CD4-positive, alpha-beta T cell (primary cell): ENCODE data around the gene PLXNC1. TPM values are rescaled to one million over a fixed set of nuclear protein-coding genes. Genes with fewer than 3 reads are reported as not detected.

ENCODE experiments used
- ATAC-seq: fragments of 200-7000 bp; cut with Tn5 transposase; one replicate; pipeline ENCODE4 v1.10.0; 2022; ENCODE audit warnings: mild to moderate bottlenecking; ENCODE audit not compliant: poor library complexity
- CTCF ChIA-PET: fragments of 350-600 bp; sonication (Branson Sonifier 250); formaldehyde crosslinking; loops from one replicate; lab custom pipeline; 2021; ENCODE audit warnings: antibody characterized with exemption, inconsistent platforms; lab: Charles Lee
- POLR2A ChIA-PET: fragments of 350-600 bp; sonication (Branson Sonifier 250); formaldehyde crosslinking; loops from one replicate; lab custom pipeline; 2021; ENCODE audit warnings: antibody characterized with exemption, inconsistent platforms; lab: Charles Lee
- DNase-seq, 14 experiments: peaks; one replicate each; pipeline ENCODE4 v3.0.0-alpha.2; 2013 to 2020; ENCODE audit warnings: mixed read lengths in 2 of 14
- H3K27ac ChIP-seq, 2 donors: one replicate each; pipeline versions ENCODE4 v1.5.1 to v1.7.0; 2013; ENCODE audit warnings: low read length in 2 of 2, low read depth in 1 of 2, mild to moderate bottlenecking in 1 of 2
- H3K27me3 ChIP-seq, 2 experiments: 1 replicate in 1 of 2; 2 replicates in 1 of 2; pipeline versions ENCODE4 v1.6.1 to v1.7.0; 2013; ENCODE audit warnings: low read length in 2 of 2, control low read depth in 1 of 2, mild to moderate bottlenecking in 1 of 2, moderate library complexity in 1 of 2; ENCODE audit not compliant: insufficient read depth in 2 of 2, control insufficient read depth in 1 of 2
- H3K36me3 ChIP-seq: one replicate; pipeline ENCODE4 v1.6.1; 2013; ENCODE audit warnings: low read length, control low read depth; ENCODE audit not compliant: insufficient read depth
- H3K4me1 ChIP-seq: one replicate; pipeline ENCODE4 v1.6.1; 2013; ENCODE audit warnings: low read length, control low read depth; ENCODE audit not compliant: insufficient read depth
- H3K4me3 ChIP-seq: one replicate; pipeline ENCODE4 v1.5.1; 2013; ENCODE audit warnings: mild to moderate bottlenecking, low read length, moderate library complexity
- H3K9me3 ChIP-seq, 2 experiments: 1 replicate in 1 of 2; 2 replicates in 1 of 2; pipeline versions ENCODE4 v1.6.1 to v1.7.0; 2013; ENCODE audit warnings: low read length in 2 of 2, mild to moderate bottlenecking in 2 of 2, control low read depth in 1 of 2, moderate library complexity in 1 of 2; ENCODE audit not compliant: control insufficient read depth in 1 of 2, insufficient read depth in 1 of 2
- H3K27ac Mint-ChIP-seq: one replicate; pipeline ENCODE4 v1.8.0; 2020; ENCODE audit warnings: mixed read lengths
- H3K27me3 Mint-ChIP-seq: one replicate; pipeline ENCODE4 v1.8.0; 2021; ENCODE audit warnings: mixed read lengths
- H3K36me3 Mint-ChIP-seq: one replicate; pipeline ENCODE4 v1.8.0; 2021; ENCODE audit warnings: low read depth, mixed read lengths
- H3K4me1 Mint-ChIP-seq: one replicate; pipeline ENCODE4 v1.8.0; 2021; ENCODE audit warnings: low read depth, mixed read lengths
- H3K4me3 Mint-ChIP-seq: one replicate; pipeline ENCODE4 v1.8.0; 2020; ENCODE audit warnings: mild to moderate bottlenecking, mixed read lengths
- H3K9me3 Mint-ChIP-seq: one replicate; pipeline ENCODE4 v1.8.0; 2020; ENCODE audit warnings: mixed read lengths
- intact Hi-C, 2 experiments: fragments of 100-400 bp; cut with DNase I in 1 of 2; cut with micrococcal nuclease in 1 of 2; formaldehyde crosslinking; loops; one replicate each; pipeline versions ENCODE4 v1.15.1 to v1.9.0; 2023 to 2025; cut with DNase I, micrococcal nuclease
- total RNA-seq, 174 experiments: library from RNA in 2 of 174; stranded (reverse) in 2 of 174; gene quantifications; one replicate each; pipeline ENCODE4 v1.2.3 and lab custom pipeline; 2021 to 2026
- TF ChIP-seq, protein P1 (sequence below): fragments of 200-600 bp; IDR thresholded peaks from one replicate; pipeline ENCODE4 v1.8.0; 2022; ENCODE audit warnings: antibody characterized with exemption, mild to moderate bottlenecking

The PLXNC1 gene
- total RNA-seq, 2 experiments from 2014 or later, result 5.2 to 5.3 TPM

DNA sequence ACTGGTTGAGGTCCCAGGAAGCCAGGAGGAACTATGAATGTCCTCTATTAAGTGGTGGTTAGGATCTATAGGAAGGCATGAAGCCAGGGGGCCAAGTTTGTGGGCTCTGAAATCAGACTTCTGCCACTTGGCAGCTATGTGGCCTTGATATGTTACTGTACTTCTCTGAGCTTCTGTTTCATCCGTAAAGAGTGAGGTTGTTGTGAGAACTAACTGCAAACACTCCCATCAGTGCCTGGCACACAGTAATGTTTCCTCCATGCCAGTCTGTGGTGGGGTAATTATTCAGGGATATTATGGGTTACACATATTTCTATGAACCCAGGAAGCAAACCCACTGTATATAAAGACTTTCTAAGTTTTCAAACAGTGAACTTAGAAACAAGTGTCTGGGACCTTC, 57.4 kb downstream of the PLXNC1 start:
- Mint-ChIP-seq H3K9me3 (peaks cover 4% of the 10 kb centered on the region), H3K4me1 (peaks cover 65% of the 10 kb centered on the region), H3K27ac (peak overlapping the region; percentile 97), H3K36me3 (peaks cover 7% of the 10 kb centered on the region), H3K27me3 (no peaks in the 10 kb centered on the region), H3K4me3 (peak overlapping the region; percentile 2)
- no peak overlapping the region for H3K4me3 ChIP-seq
- POLR2A ChIA-PET, result interaction anchor here (0.6 to 3.9 kb wide), 4 partner anchors 13 to 101 kb away, joined by 4 to 33 read pairs (median 5); no protein-coding TSS in a partner anchor
- DNase-seq, result peak in 3 of 14 experiments; percentile 15 to 46 (median 17)
- peaks cover 2% of the 10 kb centered on the region for H3K36me3 ChIP-seq
- TF ChIP-seq, protein P1, sequence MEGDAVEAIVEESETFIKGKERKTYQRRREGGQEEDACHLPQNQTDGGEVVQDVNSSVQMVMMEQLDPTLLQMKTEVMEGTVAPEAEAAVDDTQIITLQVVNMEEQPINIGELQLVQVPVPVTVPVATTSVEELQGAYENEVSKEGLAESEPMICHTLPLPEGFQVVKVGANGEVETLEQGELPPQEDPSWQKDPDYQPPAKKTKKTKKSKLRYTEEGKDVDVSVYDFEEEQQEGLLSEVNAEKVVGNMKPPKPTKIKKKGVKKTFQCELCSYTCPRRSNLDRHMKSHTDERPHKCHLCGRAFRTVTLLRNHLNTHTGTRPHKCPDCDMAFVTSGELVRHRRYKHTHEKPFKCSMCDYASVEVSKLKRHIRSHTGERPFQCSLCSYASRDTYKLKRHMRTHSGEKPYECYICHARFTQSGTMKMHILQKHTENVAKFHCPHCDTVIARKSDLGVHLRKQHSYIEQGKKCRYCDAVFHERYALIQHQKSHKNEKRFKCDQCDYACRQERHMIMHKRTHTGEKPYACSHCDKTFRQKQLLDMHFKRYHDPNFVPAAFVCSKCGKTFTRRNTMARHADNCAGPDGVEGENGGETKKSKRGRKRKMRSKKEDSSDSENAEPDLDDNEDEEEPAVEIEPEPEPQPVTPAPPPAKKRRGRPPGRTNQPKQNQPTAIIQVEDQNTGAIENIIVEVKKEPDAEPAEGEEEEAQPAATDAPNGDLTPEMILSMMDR, result no peak
- no peak for ATAC-seq
- no peaks in the 10 kb centered on the region for H3K9me3 ChIP-seq
- intact Hi-C loops, result loop anchor here in 1 of 2 experiments (2.0 kb wide), 1 partner anchor 57 kb away; no protein-coding TSS in a partner anchor
- CTCF ChIA-PET, result interaction anchor here (0.9 kb wide), 1 partner anchor 56 kb away, joined by 4 read pairs; no protein-coding TSS in a partner anchor
- no peaks in the 10 kb centered on the region for H3K27me3 ChIP-seq
- peak overlapping the region; percentile 43 to 71 for H3K27ac ChIP-seq
- H3K4me1 ChIP-seq, result peaks cover 43% of the 10 kb centered on the region

DNA sequence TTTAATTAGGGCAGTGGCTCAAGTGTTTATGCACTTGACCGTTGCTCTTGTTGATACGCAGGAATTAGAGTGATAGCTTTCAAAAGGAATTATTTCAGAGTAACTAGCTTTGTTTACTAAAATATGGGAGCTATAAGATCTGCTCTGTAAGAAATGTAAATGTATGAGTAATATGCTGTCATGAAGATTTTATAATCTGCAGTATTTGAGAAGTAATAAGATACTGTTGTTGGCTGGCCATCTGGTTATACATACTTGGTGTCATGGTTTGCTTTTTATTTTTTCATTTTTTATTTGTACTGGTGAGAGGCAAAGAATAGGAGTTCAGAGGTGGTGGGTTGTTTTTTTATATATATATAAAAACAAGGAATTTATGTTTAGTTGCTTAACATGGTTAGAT, 58.5 kb downstream of the PLXNC1 start:
- ATAC-seq (no peak), DNase-seq (no peak)
- intact Hi-C loops, result loop anchor here in 1 of 2 experiments (2.0 kb wide), 1 partner anchor 56 kb away; no protein-coding TSS in a partner anchor
- TF ChIP-seq, protein P1, result no peak
- peak overlapping the region in 1 of 2 donors; percentile 83 for H3K27ac ChIP-seq
- H3K4me3 ChIP-seq, result no peak overlapping the region
- peaks cover 43% of the 10 kb centered on the region for H3K4me1 ChIP-seq
- H3K9me3 Mint-ChIP-seq, result peaks cover 6% of the 10 kb centered on the region
- ChIA-PET POLR2A (interaction anchor here (3.9 kb wide), 1 partner anchor 55 kb away, joined by 33 read pairs; no protein-coding TSS in a partner anchor), CTCF (interaction anchor here (0.5 to 0.7 kb wide), 2 partner anchors 222 to 1281 kb away, joined by 3 read pairs; no protein-coding TSS in a partner anchor)
- H3K27me3 Mint-ChIP-seq, result no peaks in the 10 kb centered on the region
- peaks cover 5% of the 10 kb centered on the region for H3K36me3 ChIP-seq
- H3K27me3 ChIP-seq, result no peaks in the 10 kb centered on the region
- peaks cover 65% of the 10 kb centered on the region for H3K4me1 Mint-ChIP-seq
- no peaks in the 10 kb centered on the region for H3K9me3 ChIP-seq
- H3K27ac Mint-ChIP-seq, result peak overlapping the region; percentile 97
- peaks cover 7% of the 10 kb centered on the region for H3K36me3 Mint-ChIP-seq
- H3K4me3 Mint-ChIP-seq, result peak overlapping the region; percentile 39

DNA sequence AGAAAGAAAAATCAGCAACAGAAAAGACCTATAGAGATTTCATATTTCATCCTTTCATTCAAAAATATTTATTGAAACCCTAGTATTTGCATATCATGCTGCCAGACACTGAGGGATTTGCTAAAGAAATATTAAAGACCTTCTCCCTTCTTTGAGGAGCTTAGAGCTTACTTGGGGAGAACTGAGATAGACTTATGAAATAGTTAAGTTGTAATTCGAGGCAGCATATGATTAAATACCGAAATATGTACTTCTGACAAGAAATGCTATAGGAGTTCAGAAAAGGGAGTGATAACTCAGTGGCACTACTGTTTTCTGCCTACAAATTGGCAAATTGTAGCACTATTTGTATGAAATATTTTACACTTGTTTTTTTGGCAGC, 59.1 kb downstream of the PLXNC1 start:
- H3K4me3 Mint-ChIP-seq, result peak overlapping the region; percentile 74
- H3K36me3 ChIP-seq, result peaks cover 5% of the 10 kb centered on the region
- ChIA-PET CTCF (interaction anchor here (0.5 kb wide), 1 partner anchor 1281 kb away, joined by 3 read pairs; no protein-coding TSS in a partner anchor), POLR2A (interaction anchor here (1.1 to 3.9 kb wide), 4 partner anchors 55 to 252 kb away, joined by 3 to 33 read pairs (median 7); no protein-coding TSS in a partner anchor)
- H3K36me3 Mint-ChIP-seq, result peaks cover 7% of the 10 kb centered on the region
- DNase-seq (no peak), ATAC-seq (no peak)
- H3K4me3 ChIP-seq, result peak overlapping the region; percentile 41
- peaks cover 42% of the 10 kb centered on the region for H3K4me1 ChIP-seq
- no peaks in the 10 kb centered on the region for H3K27me3 Mint-ChIP-seq
- TF ChIP-seq, protein P1, result no peak
- peak overlapping the region; percentile 71 to 83 for H3K27ac ChIP-seq
- peak overlapping the region; percentile 97 for H3K27ac Mint-ChIP-seq
- H3K9me3 ChIP-seq, result no peaks in the 10 kb centered on the region
- intact Hi-C loops, result loop anchor here in 1 of 2 experiments (2.0 kb wide), 1 partner anchor 55 kb away; no protein-coding TSS in a partner anchor
- H3K9me3 Mint-ChIP-seq, result peaks cover 6% of the 10 kb centered on the region
- no peaks in the 10 kb centered on the region for H3K27me3 ChIP-seq
- peaks cover 59% of the 10 kb centered on the region for H3K4me1 Mint-ChIP-seq
